Measurements from ENCODE around the gene TTLL8.

The TTLL8 gene

DNA sequence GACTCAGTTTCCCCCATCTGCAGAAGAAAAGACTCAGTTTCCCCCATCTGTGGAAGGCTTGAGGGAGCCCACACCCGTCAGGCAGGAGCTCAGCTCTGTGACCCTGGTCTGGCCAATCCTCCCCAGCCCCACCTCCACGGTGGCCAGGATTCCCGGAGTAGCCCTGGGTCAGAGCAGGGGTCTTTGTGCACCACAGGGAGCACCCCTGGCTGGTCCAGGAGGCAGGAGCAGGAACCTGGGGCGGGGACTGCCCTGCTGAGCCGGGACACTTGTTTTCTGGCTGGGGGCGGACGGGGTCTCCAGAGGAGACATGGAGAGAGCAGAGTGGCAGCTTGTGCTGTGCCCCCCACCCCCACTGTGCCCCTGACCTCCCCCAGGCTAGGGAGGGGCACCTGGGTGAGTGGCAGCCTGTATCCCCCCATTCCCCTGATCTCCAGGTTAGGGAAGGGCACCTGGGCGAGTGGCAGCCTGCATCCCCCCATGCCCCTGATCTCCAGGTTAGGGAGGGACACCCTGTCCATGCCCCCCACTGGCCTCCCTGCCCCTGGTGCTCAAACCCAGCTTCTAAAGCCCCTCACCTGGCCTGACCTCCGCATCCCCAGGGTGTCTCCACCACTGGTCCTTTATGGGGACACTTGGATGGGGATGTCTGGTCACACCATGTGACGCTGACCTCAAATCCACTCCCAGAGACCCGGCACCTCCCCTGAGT lies 64.3 kb downstream of the TTLL8 start:
- Histone ChIP-seq H3K9me3 (ENCODE audit: control insufficient read depth, insufficient read depth, low read depth, low read length) (no peaks in the 10 kb centered on the region), H3K4me1 (ENCODE audit: control insufficient read depth, insufficient read depth, low read length) (no peaks in the 10 kb centered on the region), H3K36me3 (ENCODE audit: control insufficient read depth in 2 of 2, insufficient read depth in 1 of 2, low read length in 2 of 2) (no peaks in the 10 kb centered on the region), H3K4me3 (ENCODE audit: low read depth, low read length) (no peak overlapping the region), H3K27ac (ENCODE audit: extremely low read depth, low read depth, low read length) (no peak overlapping the region)
- no peak for TF ChIP-seq ZNF133 (tag by site-specific recombination; IDR thresholded peaks at IDR 0.05)
- no peak for TF ChIP-seq YY1 (tag by site-specific recombination; IDR thresholded peaks at IDR 0.05)
- TF ChIP-seq ZNF19 (tag by site-specific recombination; IDR thresholded peaks at IDR 0.05; ENCODE audit: low read depth): no peak
- TF ChIP-seq, protein P1, sequence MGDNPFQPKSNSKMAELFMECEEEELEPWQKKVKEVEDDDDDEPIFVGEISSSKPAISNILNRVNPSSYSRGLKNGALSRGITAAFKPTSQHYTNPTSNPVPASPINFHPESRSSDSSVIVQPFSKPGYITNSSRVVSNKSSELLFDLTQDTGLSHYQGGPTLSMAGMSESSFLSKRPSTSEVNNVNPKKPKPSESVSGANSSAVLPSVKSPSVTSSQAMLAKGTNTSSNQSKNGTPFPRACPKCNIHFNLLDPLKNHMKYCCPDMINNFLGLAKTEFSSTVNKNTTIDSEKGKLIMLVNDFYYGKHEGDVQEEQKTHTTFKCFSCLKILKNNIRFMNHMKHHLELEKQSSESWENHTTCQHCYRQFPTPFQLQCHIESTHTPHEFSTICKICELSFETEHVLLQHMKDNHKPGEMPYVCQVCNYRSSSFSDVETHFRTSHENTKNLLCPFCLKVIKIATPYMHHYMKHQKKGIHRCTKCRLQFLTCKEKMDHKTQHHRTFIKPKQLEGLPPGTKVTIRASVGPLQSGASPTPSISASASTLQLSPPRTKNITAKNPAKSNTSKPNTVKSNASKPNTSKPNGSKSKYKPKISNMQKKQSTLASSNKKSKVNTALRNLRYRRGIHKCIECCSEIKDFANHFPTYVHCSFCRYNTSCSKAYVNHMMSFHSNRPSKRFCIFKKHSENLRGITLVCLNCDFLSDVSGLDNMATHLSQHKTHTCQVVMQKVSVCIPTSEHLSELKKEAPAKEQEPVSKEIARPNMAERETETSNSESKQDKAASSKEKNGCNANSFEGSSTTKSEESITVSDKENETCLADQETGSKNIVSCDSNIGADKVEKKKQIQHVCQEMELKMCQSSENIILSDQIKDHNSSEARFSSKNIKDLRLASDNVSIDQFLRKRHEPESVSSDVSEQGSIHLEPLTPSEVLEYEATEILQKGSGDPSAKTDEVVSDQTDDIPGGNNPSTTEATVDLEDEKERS (tag by site-specific recombination; IDR thresholded peaks at IDR 0.05): no peak
- peak; percentile 15; the same call in 1 of the 2 replicates for TF ChIP-seq ZIC2 (tag by site-specific recombination; IDR thresholded peaks at IDR 0.05)
- ChIA-PET CTCF (interaction anchor here (0.6 to 2.3 kb wide), 11 partner anchors 8 to 164 kb away, joined by 3 to 11 read pairs (median 3); no protein-coding TSS in a partner anchor), POLR2A (interaction anchor here (1.0 kb wide), 1 partner anchor 9 kb away, joined by 3 read pairs; no protein-coding TSS in a partner anchor)

DNA sequence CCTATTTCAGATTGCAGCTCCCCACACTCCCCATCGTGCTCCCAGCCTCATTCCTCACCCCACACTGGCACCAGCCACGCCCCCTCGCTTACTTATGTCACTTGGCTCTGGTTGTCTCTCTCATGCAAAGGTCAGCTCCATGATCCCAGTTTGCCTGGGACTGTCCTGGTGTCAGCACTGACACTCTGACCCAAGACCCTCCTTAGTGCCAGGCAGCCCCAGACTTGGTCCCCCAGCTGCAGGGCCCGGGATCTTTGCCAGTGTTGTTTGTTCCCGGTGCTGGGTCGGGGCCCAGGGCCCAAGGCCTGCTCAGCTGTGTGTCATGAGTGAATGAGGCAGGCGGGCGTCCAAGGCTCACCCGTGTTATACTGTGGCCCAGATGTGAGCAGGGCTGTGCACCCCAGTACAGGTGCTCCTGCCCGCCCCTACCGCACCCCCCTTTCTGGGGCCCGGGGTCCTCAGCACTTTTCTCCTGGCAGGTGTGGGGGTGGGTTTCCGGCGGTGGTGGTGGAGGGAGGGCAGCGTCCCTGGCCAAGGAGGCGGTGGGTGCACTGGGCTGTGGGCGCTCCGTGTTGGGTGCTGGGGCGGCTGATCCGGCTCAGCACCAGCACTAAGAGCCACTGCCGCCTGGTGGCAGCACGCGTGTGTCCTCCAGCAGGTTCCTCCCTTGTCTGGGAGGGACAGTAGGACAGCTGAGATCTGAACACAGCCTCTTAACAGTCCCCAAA lies 65.0 kb downstream of the TTLL8 start:
- Histone ChIP-seq H3K9me3 (ENCODE audit: control insufficient read depth, insufficient read depth, low read depth, low read length) (no peaks in the 10 kb centered on the region), H3K4me1 (ENCODE audit: control insufficient read depth, insufficient read depth, low read length) (no peaks in the 10 kb centered on the region), H3K4me3 (ENCODE audit: low read depth, low read length) (no peak overlapping the region), H3K36me3 (ENCODE audit: control insufficient read depth in 2 of 2, insufficient read depth in 1 of 2, low read length in 2 of 2) (no peaks in the 10 kb centered on the region), H3K27ac (ENCODE audit: extremely low read depth, low read depth, low read length) (no peak overlapping the region)
- POLR2A ChIA-PET: interaction anchor here (1.0 kb wide), 1 partner anchor 9 kb away, joined by 3 read pairs; no protein-coding TSS in a partner anchor
- TF ChIP-seq, protein P2, sequence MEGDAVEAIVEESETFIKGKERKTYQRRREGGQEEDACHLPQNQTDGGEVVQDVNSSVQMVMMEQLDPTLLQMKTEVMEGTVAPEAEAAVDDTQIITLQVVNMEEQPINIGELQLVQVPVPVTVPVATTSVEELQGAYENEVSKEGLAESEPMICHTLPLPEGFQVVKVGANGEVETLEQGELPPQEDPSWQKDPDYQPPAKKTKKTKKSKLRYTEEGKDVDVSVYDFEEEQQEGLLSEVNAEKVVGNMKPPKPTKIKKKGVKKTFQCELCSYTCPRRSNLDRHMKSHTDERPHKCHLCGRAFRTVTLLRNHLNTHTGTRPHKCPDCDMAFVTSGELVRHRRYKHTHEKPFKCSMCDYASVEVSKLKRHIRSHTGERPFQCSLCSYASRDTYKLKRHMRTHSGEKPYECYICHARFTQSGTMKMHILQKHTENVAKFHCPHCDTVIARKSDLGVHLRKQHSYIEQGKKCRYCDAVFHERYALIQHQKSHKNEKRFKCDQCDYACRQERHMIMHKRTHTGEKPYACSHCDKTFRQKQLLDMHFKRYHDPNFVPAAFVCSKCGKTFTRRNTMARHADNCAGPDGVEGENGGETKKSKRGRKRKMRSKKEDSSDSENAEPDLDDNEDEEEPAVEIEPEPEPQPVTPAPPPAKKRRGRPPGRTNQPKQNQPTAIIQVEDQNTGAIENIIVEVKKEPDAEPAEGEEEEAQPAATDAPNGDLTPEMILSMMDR (tag by site-specific recombination; IDR thresholded peaks at IDR 0.05): peak; percentile 77
- TF ChIP-seq ZNF2 (tag by site-specific recombination; IDR thresholded peaks at IDR 0.05) (0 out of 2 replicates have a peak, but pooled peaks have one; percentile 24), SALL2 (tag by site-specific recombination; IDR thresholded peaks at IDR 0.05; ENCODE audit: borderline replicate concordance) (no peak), ZNF341 (tag by site-specific recombination; IDR thresholded peaks at IDR 0.05; ENCODE audit: low read depth) (0 out of 2 replicates have a peak, but pooled peaks have one; percentile 55), EGR2 (tag by site-specific recombination; IDR thresholded peaks at IDR 0.05; ENCODE audit: low read depth) (peak; percentile 69; the same call in 1 of the 2 replicates), KLF1 (tag by site-specific recombination; IDR thresholded peaks at IDR 0.05) (0 out of 2 replicates have a peak, but pooled peaks have one; percentile 16), ZBTB8A (tag by site-specific recombination; IDR thresholded peaks at IDR 0.05) (peak; percentile 36; the same call in 1 of the 2 replicates), ZNF112 (tag by site-specific recombination; IDR thresholded peaks at IDR 0.05) (no peak)
- TF ChIP-seq, protein P3, sequence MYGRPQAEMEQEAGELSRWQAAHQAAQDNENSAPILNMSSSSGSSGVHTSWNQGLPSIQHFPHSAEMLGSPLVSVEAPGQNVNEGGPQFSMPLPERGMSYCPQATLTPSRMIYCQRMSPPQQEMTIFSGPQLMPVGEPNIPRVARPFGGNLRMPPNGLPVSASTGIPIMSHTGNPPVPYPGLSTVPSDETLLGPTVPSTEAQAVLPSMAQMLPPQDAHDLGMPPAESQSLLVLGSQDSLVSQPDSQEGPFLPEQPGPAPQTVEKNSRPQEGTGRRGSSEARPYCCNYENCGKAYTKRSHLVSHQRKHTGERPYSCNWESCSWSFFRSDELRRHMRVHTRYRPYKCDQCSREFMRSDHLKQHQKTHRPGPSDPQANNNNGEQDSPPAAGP (tag by site-specific recombination; IDR thresholded peaks at IDR 0.05): no peak
- TF ChIP-seq, protein P4, sequence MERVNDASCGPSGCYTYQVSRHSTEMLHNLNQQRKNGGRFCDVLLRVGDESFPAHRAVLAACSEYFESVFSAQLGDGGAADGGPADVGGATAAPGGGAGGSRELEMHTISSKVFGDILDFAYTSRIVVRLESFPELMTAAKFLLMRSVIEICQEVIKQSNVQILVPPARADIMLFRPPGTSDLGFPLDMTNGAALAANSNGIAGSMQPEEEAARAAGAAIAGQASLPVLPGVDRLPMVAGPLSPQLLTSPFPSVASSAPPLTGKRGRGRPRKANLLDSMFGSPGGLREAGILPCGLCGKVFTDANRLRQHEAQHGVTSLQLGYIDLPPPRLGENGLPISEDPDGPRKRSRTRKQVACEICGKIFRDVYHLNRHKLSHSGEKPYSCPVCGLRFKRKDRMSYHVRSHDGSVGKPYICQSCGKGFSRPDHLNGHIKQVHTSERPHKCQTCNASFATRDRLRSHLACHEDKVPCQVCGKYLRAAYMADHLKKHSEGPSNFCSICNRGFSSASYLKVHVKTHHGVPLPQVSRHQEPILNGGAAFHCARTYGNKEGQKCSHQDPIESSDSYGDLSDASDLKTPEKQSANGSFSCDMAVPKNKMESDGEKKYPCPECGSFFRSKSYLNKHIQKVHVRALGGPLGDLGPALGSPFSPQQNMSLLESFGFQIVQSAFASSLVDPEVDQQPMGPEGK (tag by site-specific recombination; IDR thresholded peaks at IDR 0.05): 0 out of 2 replicates have a peak, but pooled peaks have one; percentile 19
- CTCF ChIA-PET: interaction anchor here (0.6 to 2.3 kb wide), 9 partner anchors 8 to 196 kb away, joined by 3 to 11 read pairs (median 4); no protein-coding TSS in a partner anchor

Data from HEK293 (cell line).